D341Med (cell line): ENCODE measurements around the gene CERS1.

Experiments used
- DNase-seq: peaks from one replicate; pipeline ENCODE4 v3.0.0; 2012; ENCODE audit warnings: low spot score

Gene CERS1

GRCh38 chr19:18856385-18857126, 39.4 kb downstream of the CERS1 start:
- DNase-seq, result peak; percentile 73

GRCh38 chr19:18855647-18856384, 40.1 kb downstream of the CERS1 start:
- no peak for DNase-seq

GRCh38 chr19:18854982-18855381, 41.0 kb downstream of the CERS1 start:
- DNase-seq, result no peak

- no peak for DNase-seq
Measured at GRCh38 chr19:18853755-18854427, 42.1 kb downstream of the CERS1 start.

GRCh38 chr19:18852648-18853047, 43.3 kb downstream of the CERS1 start:
- DNase-seq, result no peak

- no peak for DNase-seq
Measured at GRCh38 chr19:18851673-18852325, 44.2 kb downstream of the CERS1 start.

- no peak for DNase-seq
Measured at GRCh38 chr19:18850471-18851375, 45.2 kb downstream of the CERS1 start.

- DNase-seq, result no peak
Measured at GRCh38 chr19:18849838-18850400, 46.0 kb downstream of the CERS1 start.

- DNase-seq, result no peak
Measured at GRCh38 chr19:18848878-18849661, 46.9 kb downstream of the CERS1 start.

- no peak for DNase-seq
Measured at GRCh38 chr19:18847549-18848463, 48.2 kb downstream of the CERS1 start.

- peak; percentile 91 for DNase-seq
Measured at GRCh38 chr19:18846862-18847548, 49.0 kb downstream of the CERS1 start.

- no peak for DNase-seq
Measured at GRCh38 chr19:18845961-18846360, 50.0 kb downstream of the CERS1 start.

- DNase-seq, result no peak
Measured at GRCh38 chr19:18844806-18845329, 51.1 kb downstream of the CERS1 start.

GRCh38 chr19:18843960-18844359, 52.0 kb downstream of the CERS1 start:
- DNase-seq, result no peak

- no peak for DNase-seq
Measured at GRCh38 chr19:18842166-18842565, 53.8 kb downstream of the CERS1 start.

GRCh38 chr19:18841400-18841799, 54.6 kb downstream of the CERS1 start:
- DNase-seq, result no peak

GRCh38 chr19:18840288-18841267, 55.4 kb downstream of the CERS1 start:
- DNase-seq, result no peak
